ENCODE measurements around the gene NUAK1.

- TF ChIP-seq CTCF (IDR thresholded peaks at IDR 0.05; ENCODE audit: low read depth, low read length) (no peak), EZH2phosphoT487 (IDR thresholded peaks at IDR 0.05; ENCODE audit: low read depth) (no peak)
Observed at GRCh38 chr12:106120519-106121105, 18.1 kb downstream of the NUAK1 start.

Measured in OCI-LY3 (cell line).